ENCODE data around the gene HOGA1.

The HOGA1 gene

GRCh38 chr10:97607095-97607636 lies 23.0 kb downstream of the HOGA1 start:
- H3K36me3 ChIP-seq (ENCODE audit: low read depth), result no peaks in the 10 kb centered on the region
- H3K27me3 ChIP-seq (ENCODE audit: insufficient read depth, poor library complexity, severe bottlenecking), result no peaks in the 10 kb centered on the region
- H3K4me3 ChIP-seq (ENCODE audit: severe bottlenecking), result no peak overlapping the region
- DNase-seq (ENCODE audit: low spot score), result no peak
- TF ChIP-seq CTCF (IDR thresholded peaks at IDR 0.05; ENCODE audit: poor library complexity, severe bottlenecking), result no peak
- H3K27ac ChIP-seq (ENCODE audit: poor library complexity, severe bottlenecking), result no peak overlapping the region
- H3K9me3 ChIP-seq (ENCODE audit: severe bottlenecking), result no peaks in the 10 kb centered on the region
- no peak for ATAC-seq (ENCODE audit: low read depth)
- H3K4me1 ChIP-seq (ENCODE audit: insufficient read depth, poor library complexity, severe bottlenecking), result peaks cover 13% of the 10 kb centered on the region

GRCh38 chr10:97608991-97609561 lies 24.9 kb downstream of the HOGA1 start:
- no peaks in the 10 kb centered on the region for H3K36me3 ChIP-seq (ENCODE audit: low read depth)
- peak; percentile 36 for ATAC-seq (ENCODE audit: low read depth)
- no peaks in the 10 kb centered on the region for H3K9me3 ChIP-seq (ENCODE audit: severe bottlenecking)
- H3K4me3 ChIP-seq (ENCODE audit: severe bottlenecking), result no peak overlapping the region
- peak overlapping the region; percentile 16 for H3K27ac ChIP-seq (ENCODE audit: poor library complexity, severe bottlenecking)
- no peak for DNase-seq (ENCODE audit: low spot score)
- no peaks in the 10 kb centered on the region for H3K27me3 ChIP-seq (ENCODE audit: insufficient read depth, poor library complexity, severe bottlenecking)
- peaks cover 13% of the 10 kb centered on the region for H3K4me1 ChIP-seq (ENCODE audit: insufficient read depth, poor library complexity, severe bottlenecking)
- no peak for TF ChIP-seq CTCF (IDR thresholded peaks at IDR 0.05; ENCODE audit: poor library complexity, severe bottlenecking)

- Histone ChIP-seq H3K27me3 (ENCODE audit: insufficient read depth, poor library complexity, severe bottlenecking) (no peaks in the 10 kb centered on the region), H3K9me3 (ENCODE audit: severe bottlenecking) (no peaks in the 10 kb centered on the region), H3K36me3 (ENCODE audit: low read depth) (no peaks in the 10 kb centered on the region), H3K4me3 (ENCODE audit: severe bottlenecking) (no peak overlapping the region), H3K27ac (ENCODE audit: poor library complexity, severe bottlenecking) (no peak overlapping the region), H3K4me1 (ENCODE audit: insufficient read depth, poor library complexity, severe bottlenecking) (peaks cover 13% of the 10 kb centered on the region)
- no peak for DNase-seq (ENCODE audit: low spot score)
- ATAC-seq (ENCODE audit: low read depth), result no peak
- no peak for TF ChIP-seq CTCF (IDR thresholded peaks at IDR 0.05; ENCODE audit: poor library complexity, severe bottlenecking)
Measured at GRCh38 chr10:97611473-97611872, 27.3 kb downstream of the HOGA1 start.

GRCh38 chr10:97612386-97612785 lies 28.2 kb downstream of the HOGA1 start:
- no peaks in the 10 kb centered on the region for H3K27me3 ChIP-seq (ENCODE audit: insufficient read depth, poor library complexity, severe bottlenecking)
- no peak overlapping the region for H3K4me3 ChIP-seq (ENCODE audit: severe bottlenecking)
- H3K27ac ChIP-seq (ENCODE audit: poor library complexity, severe bottlenecking), result no peak overlapping the region
- TF ChIP-seq CTCF (IDR thresholded peaks at IDR 0.05; ENCODE audit: poor library complexity, severe bottlenecking), result peak; percentile 76
- no peak for DNase-seq (ENCODE audit: low spot score)
- ATAC-seq (ENCODE audit: low read depth), result peak; percentile 94
- H3K4me1 ChIP-seq (ENCODE audit: insufficient read depth, poor library complexity, severe bottlenecking), result peaks cover 13% of the 10 kb centered on the region
- H3K9me3 ChIP-seq (ENCODE audit: severe bottlenecking), result no peaks in the 10 kb centered on the region
- H3K36me3 ChIP-seq (ENCODE audit: low read depth), result no peaks in the 10 kb centered on the region

- Histone ChIP-seq H3K4me1 (ENCODE audit: insufficient read depth, poor library complexity, severe bottlenecking) (no peaks in the 10 kb centered on the region), H3K9me3 (ENCODE audit: severe bottlenecking) (no peaks in the 10 kb centered on the region), H3K36me3 (ENCODE audit: low read depth) (0 out of 2 replicates have a peak, but pooled peaks cover 3% of the 10 kb centered on the region), H3K27me3 (ENCODE audit: insufficient read depth, poor library complexity, severe bottlenecking) (no peaks in the 10 kb centered on the region), H3K4me3 (ENCODE audit: severe bottlenecking) (no peak overlapping the region), H3K27ac (ENCODE audit: poor library complexity, severe bottlenecking) (no peak overlapping the region)
- no peak for DNase-seq (ENCODE audit: low spot score)
- no peak for TF ChIP-seq CTCF (IDR thresholded peaks at IDR 0.05; ENCODE audit: poor library complexity, severe bottlenecking)
- no peak for ATAC-seq (ENCODE audit: low read depth)
Measured at GRCh38 chr10:97618285-97618684, 34.1 kb downstream of the HOGA1 start.
